IPS-18c (cell line): Measurements from ENCODE around the gene MRGPRD.

Experiments
- H3K4me3 ChIP-seq: 2 replicates; pipeline ENCODE4 v1.7.0; 2013; ENCODE audit warnings: low read depth, mild to moderate bottlenecking, low read length, moderate library complexity; ENCODE audit not compliant: insufficient read depth
- H3K9me3 ChIP-seq: one replicate; pipeline ENCODE4 v1.6.1; 2013; ENCODE audit warnings: mild to moderate bottlenecking, low read length, moderate library complexity; ENCODE audit not compliant: control insufficient read depth, insufficient read depth

The MRGPRD gene

GRCh38 chr11:68932933-68933577 is 47.7 kb downstream of the MRGPRD start:
- H3K9me3 ChIP-seq: no peaks in the 10 kb centered on the region
- no peak overlapping the region for H3K4me3 ChIP-seq

- Histone ChIP-seq H3K4me3 (no peak overlapping the region), H3K9me3 (no peaks in the 10 kb centered on the region)
Observed at GRCh38 chr11:68932358-68932757, 48.4 kb downstream of the MRGPRD start.

GRCh38 chr11:68931911-68932310 is 48.9 kb downstream of the MRGPRD start:
- H3K9me3 ChIP-seq: no peaks in the 10 kb centered on the region
- no peak overlapping the region for H3K4me3 ChIP-seq

GRCh38 chr11:68930991-68931855 is 49.6 kb downstream of the MRGPRD start:
- H3K4me3 ChIP-seq: no peak overlapping the region

More at GRCh38 chr11:68930991-68931855, 49.6 kb downstream of the MRGPRD start:
- no peaks in the 10 kb centered on the region for H3K9me3 ChIP-seq
